Keratinocyte (primary cell): Measurements from ENCODE around the gene DEDD2. TPM values are rescaled to one million over a fixed set of nuclear protein-coding genes. Genes with fewer than 3 reads are reported as not detected.

ENCODE experiments used
- DNase-seq: peaks from one replicate; pipeline ENCODE4 v3.0.0-alpha.2; 2011; ENCODE audit warnings: low read depth, missing footprints, low spot score
- FAIRE-seq: peaks from 2 replicates; lab custom pipeline; 2011; peaks lifted over from hg19 to GRCh38; lab: Jason Lieb, UNC
- H2AFZ ChIP-seq: 2 replicates; pipeline ENCODE4 v1.6.0; 2012; ENCODE audit warnings: low read length, control low read depth, inconsistent platforms; ENCODE audit not compliant: control insufficient read depth
- H3K27ac ChIP-seq: 2 replicates; pipeline ENCODE4 v1.5.1; 2011; ENCODE audit warnings: low read length; ENCODE audit not compliant: control insufficient read depth, insufficient read depth
- H3K27me3 ChIP-seq: 3 replicates; pipeline ENCODE4 v1.6.0; 2011; ENCODE audit warnings: low read length; ENCODE audit not compliant: control insufficient read depth, insufficient read depth; ENCODE audit errors: extremely low read depth
- H3K36me3 ChIP-seq, 2 experiments: 2 replicates in 1 of 2; 3 replicates in 1 of 2; pipeline ENCODE4 v1.5.1; 2011; ENCODE audit warnings: low read length in 2 of 2, mild to moderate bottlenecking in 1 of 2; ENCODE audit not compliant: control insufficient read depth in 2 of 2, insufficient read depth in 2 of 2; ENCODE audit errors: extremely low read depth in 1 of 2
- H3K4me1 ChIP-seq: 3 replicates; pipeline ENCODE4 v1.5.1; 2011; ENCODE audit warnings: low read length; ENCODE audit not compliant: control insufficient read depth, insufficient read depth; ENCODE audit errors: extremely low read depth
- H3K4me2 ChIP-seq: 3 replicates; pipeline ENCODE4 v1.6.0; 2011; ENCODE audit warnings: low read depth, low read length; ENCODE audit not compliant: control insufficient read depth, insufficient read depth; ENCODE audit errors: extremely low read depth
- H3K4me3 ChIP-seq, 3 experiments: fragments of 200-600 bp in 1 of 3; sonication (generic) in 1 of 3; 2 replicates in 2 of 3; 3 replicates in 1 of 3; pipeline ENCODE4 v1.5.1; 2011 to 2016; ENCODE audit warnings: low read length in 3 of 3, mild to moderate bottlenecking in 3 of 3, control low read depth in 2 of 3, inconsistent platforms in 1 of 3, low read depth in 1 of 3, mixed read lengths in 1 of 3, mixed run types in 1 of 3, moderate library complexity in 1 of 3; ENCODE audit not compliant: control insufficient read depth in 2 of 3, insufficient read depth in 2 of 3; ENCODE audit errors: extremely low read depth in 1 of 3
- H3K79me2 ChIP-seq: 2 replicates; pipeline ENCODE4 v1.6.0; 2012; ENCODE audit warnings: low read length; ENCODE audit not compliant: control insufficient read depth, insufficient read depth
- H3K9ac ChIP-seq: 3 replicates; pipeline ENCODE4 v1.6.0; 2011; ENCODE audit warnings: low read length; ENCODE audit not compliant: control insufficient read depth, insufficient read depth; ENCODE audit errors: extremely low read depth
- H3K9me1 ChIP-seq: 3 replicates; pipeline ENCODE4 v1.6.0; 2011; ENCODE audit warnings: low read length; ENCODE audit not compliant: control insufficient read depth, insufficient read depth; ENCODE audit errors: extremely low read depth
- H3K9me3 ChIP-seq: 2 replicates; pipeline ENCODE4 v1.5.1; 2012; ENCODE audit warnings: low read depth, low read length; ENCODE audit not compliant: control insufficient read depth
- H4K20me1 ChIP-seq: 3 replicates; pipeline ENCODE4 v1.6.0; 2011; ENCODE audit warnings: low read length; ENCODE audit not compliant: control insufficient read depth, insufficient read depth; ENCODE audit errors: extremely low read depth
- CTCF ChIP-seq, 3 experiments: IDR thresholded peaks in 1 of 3; conservative IDR thresholded peaks in 1 of 3; optimal IDR thresholded peaks in 1 of 3; 2 replicates in 2 of 3; 3 replicates in 1 of 3; pipeline versions ENCODE3 to v1.5.1; 2011; ENCODE audit warnings: low read length in 3 of 3, mild to moderate bottlenecking in 3 of 3, moderate library complexity in 2 of 3, control low read depth in 1 of 3, inconsistent platforms in 1 of 3; ENCODE audit not compliant: insufficient read depth in 2 of 3; ENCODE audit errors: extremely low read depth in 1 of 3
- EZH2 ChIP-seq: IDR thresholded peaks from one replicate; pipeline ENCODE4 v1.6.1; 2012; ENCODE audit warnings: inconsistent platforms, mild to moderate bottlenecking, low read length, moderate library complexity
- dilution Hi-C: fragments of 300-500 bp; cut with MboI; formaldehyde crosslinking; loops from one replicate; pipeline ENCODE4 v1.7.0; 2020; ENCODE audit warnings: low sequenced_read_pairs; ENCODE audit not compliant: extremely low pct_ligation_motif_present
- polyA plus RNA-seq, 5 experiments: library from polyadenylated mRNA; depleted of rRNA in 3 of 5; stranded (reverse) in 3 of 5; stranded (forward) in 1 of 5; unstranded in 1 of 5; fragments of >200 nt; gene quantifications; 1 replicate in 1 of 5; 2 replicates in 3 of 5; 3 replicates in 1 of 5; pipeline versions ENCODE4 v1.2.1 to v1.2.3, GENCODE V29; 2011 to 2012; ENCODE audit warnings: missing spikeins in 2 of 5, low read depth in 1 of 5, low replicate concordance in 1 of 5

DEDD2 gene
- polyA plus RNA-seq, 1 donor (not counting 4 experiments of a cell fraction or from before 2014, with no cell fraction given): 20.8 TPM

- Histone ChIP-seq H3K27me3 (no peaks in the 10 kb centered on the region), H3K4me2 (peak overlapping the region; percentile 74), H3K4me1 (peaks cover 31% of the 10 kb centered on the region), H3K4me3 (no peak overlapping the region), H4K20me1 (no peaks in the 10 kb centered on the region), H3K79me2 (peaks cover 24% of the 10 kb centered on the region), H3K9me3 (no peaks in the 10 kb centered on the region), H3K9ac (peak overlapping the region; percentile 29), H3K27ac (peak overlapping the region; percentile 42), H2AFZ (no peak overlapping the region), H3K9me1 (peaks cover 2% of the 10 kb centered on the region), H3K36me3 (peaks cover 41 to 57% of the 10 kb centered on the region in 2 experiments)
- dilution Hi-C loops: no loop called here
- no peak for FAIRE-seq
- TF ChIP-seq EZH2: no peak
- TF ChIP-seq CTCF (optimal IDR thresholded peaks at IDR 0.05 in 1 of 3, IDR thresholded peaks at IDR 0.05 in 1 of 3, conservative IDR thresholded peaks at IDR 0.05 in 1 of 3; ENCODE audit: extremely low read depth in 1 of 3, insufficient read depth in 2 of 3, low read length in 3 of 3): no peak
- no peak for DNase-seq
These were observed 17.3 kb downstream of the DEDD2 start for GRCh38 chr19:42200116-42200715.

GRCh38 chr19:42199440-42200115, 17.9 kb downstream of the DEDD2 start:
- peaks cover 31% of the 10 kb centered on the region for H3K4me1 ChIP-seq
- dilution Hi-C loops: no loop called here
- no peaks in the 10 kb centered on the region for H4K20me1 ChIP-seq
- no peaks in the 10 kb centered on the region for H3K27me3 ChIP-seq
- peaks cover 20% of the 10 kb centered on the region for H3K79me2 ChIP-seq
- no peak overlapping the region for H2AFZ ChIP-seq
- H3K27ac ChIP-seq: peak overlapping the region; percentile 42
- DNase-seq (peak; percentile 93), FAIRE-seq (peak; percentile 83)
- peaks cover 41 to 57% of the 10 kb centered on the region in 2 experiments for H3K36me3 ChIP-seq
- no peaks in the 10 kb centered on the region for H3K9me3 ChIP-seq
- H3K4me3 ChIP-seq: no peak overlapping the region
- peak overlapping the region; percentile 45 for H3K9ac ChIP-seq
- peaks cover 2% of the 10 kb centered on the region for H3K9me1 ChIP-seq
- peak overlapping the region; percentile 74 for H3K4me2 ChIP-seq
- TF ChIP-seq EZH2: no peak
- TF ChIP-seq CTCF (optimal IDR thresholded peaks at IDR 0.05 in 1 of 3, IDR thresholded peaks at IDR 0.05 in 1 of 3, conservative IDR thresholded peaks at IDR 0.05 in 1 of 3; ENCODE audit: extremely low read depth in 1 of 3, insufficient read depth in 2 of 3, low read length in 3 of 3): peak; percentile 67 to 83 (median 76)
